Measurements from ENCODE around the gene GOLGA5.
"Not testable (repeated sequence)": the region's sequence is repeated elsewhere in the genome, so short reads cannot be mapped to it uniquely, and the experiment has no call there.

The GOLGA5 gene, protein sequence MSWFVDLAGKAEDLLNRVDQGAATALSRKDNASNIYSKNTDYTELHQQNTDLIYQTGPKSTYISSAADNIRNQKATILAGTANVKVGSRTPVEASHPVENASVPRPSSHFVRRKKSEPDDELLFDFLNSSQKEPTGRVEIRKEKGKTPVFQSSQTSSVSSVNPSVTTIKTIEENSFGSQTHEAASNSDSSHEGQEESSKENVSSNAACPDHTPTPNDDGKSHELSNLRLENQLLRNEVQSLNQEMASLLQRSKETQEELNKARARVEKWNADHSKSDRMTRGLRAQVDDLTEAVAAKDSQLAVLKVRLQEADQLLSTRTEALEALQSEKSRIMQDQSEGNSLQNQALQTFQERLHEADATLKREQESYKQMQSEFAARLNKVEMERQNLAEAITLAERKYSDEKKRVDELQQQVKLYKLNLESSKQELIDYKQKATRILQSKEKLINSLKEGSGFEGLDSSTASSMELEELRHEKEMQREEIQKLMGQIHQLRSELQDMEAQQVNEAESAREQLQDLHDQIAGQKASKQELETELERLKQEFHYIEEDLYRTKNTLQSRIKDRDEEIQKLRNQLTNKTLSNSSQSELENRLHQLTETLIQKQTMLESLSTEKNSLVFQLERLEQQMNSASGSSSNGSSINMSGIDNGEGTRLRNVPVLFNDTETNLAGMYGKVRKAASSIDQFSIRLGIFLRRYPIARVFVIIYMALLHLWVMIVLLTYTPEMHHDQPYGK

GRCh38 chr14:92793709-92794546 is at the start of gene GOLGA5:
TSS of gene GOLGA5 (plus strand) at chr14:92794305. CDS start at chr14:92797438, 3,133 bp downstream.
- DNase-seq = peak; percentile 96

DNA sequence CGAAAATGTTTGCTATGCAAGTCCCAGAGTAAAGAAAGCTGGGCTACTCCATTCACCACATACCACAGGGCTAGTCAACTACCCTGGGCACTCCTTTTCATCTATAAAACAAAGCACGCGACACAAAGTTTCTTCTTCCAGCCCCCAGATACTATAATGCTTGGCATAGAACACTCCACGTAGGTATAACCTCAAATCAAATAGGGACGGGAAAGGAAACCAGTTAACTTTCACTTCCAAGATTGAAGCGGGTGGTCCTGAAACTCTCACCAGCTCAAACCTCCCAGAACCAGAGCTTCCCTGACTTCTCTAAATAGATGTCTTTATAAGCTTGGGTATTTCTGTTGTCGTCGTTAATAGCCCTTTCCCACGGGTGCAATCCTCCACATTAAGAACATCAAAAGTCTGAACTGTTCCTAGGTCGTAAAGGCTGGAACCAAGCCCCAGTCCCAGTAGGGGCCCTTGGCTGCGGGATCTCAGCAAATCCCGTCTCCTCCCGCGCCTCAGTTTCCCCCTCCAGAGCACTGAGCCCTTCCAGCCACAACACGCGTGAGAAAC is 46.3 kb upstream of the GOLGA5 start:
- no peak for DNase-seq

- DNase-seq = peak; percentile 21
Observed at GRCh38 chr14:92748259-92749016, 45.7 kb upstream of the GOLGA5 start, which contains the start of gene LGMN. TSS of gene LGMN (minus strand) at chr14:92748627. CDS start at chr14:92732786, 15,841 bp downstream.

GRCh38 chr14:92750222-92750728 is 43.8 kb upstream of the GOLGA5 start:
- DNase-seq = not testable (repeated sequence)

GRCh38 chr14:92750994-92751400 is 43.1 kb upstream of the GOLGA5 start:
- DNase-seq = no peak

- no peak for DNase-seq
Observed at GRCh38 chr14:92751819-92752218, 42.3 kb upstream of the GOLGA5 start.

GRCh38 chr14:92753250-92753649 is 40.9 kb upstream of the GOLGA5 start:
- DNase-seq = peak; percentile 64

- no peak for DNase-seq
Observed at GRCh38 chr14:92754966-92755365, 39.1 kb upstream of the GOLGA5 start.

GRCh38 chr14:92755495-92755894 is 38.6 kb upstream of the GOLGA5 start:
- no peak for DNase-seq

GRCh38 chr14:92756446-92756845 is 37.7 kb upstream of the GOLGA5 start:
- no peak for DNase-seq

DNA sequence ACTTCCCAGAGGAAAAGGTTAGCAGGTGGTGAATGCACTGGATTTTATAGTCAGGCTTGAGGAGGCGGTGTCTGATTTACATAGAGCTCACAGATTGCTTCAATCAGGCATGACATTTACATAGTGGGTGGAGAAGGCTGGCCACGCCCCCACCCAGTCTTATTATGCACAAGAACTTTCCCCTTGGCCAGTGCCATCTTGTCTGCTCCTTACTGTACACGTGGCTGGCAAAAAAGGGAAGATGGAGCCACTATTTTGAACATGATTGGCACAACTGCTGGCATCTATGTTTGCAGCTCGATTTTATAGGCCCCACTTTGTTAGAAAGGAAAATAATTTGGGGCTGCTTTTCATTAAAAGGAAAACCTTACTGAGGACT is 34.8 kb upstream of the GOLGA5 start:
- peak; percentile 51 for DNase-seq

GRCh38 chr14:92759679-92760523 is 34.2 kb upstream of the GOLGA5 start:
- no peak for DNase-seq

GRCh38 chr14:92760524-92760805 is 33.6 kb upstream of the GOLGA5 start:
- no peak for DNase-seq

GRCh38 chr14:92763666-92764631 is 30.2 kb upstream of the GOLGA5 start:
- DNase-seq = peak; percentile 43

DNA sequence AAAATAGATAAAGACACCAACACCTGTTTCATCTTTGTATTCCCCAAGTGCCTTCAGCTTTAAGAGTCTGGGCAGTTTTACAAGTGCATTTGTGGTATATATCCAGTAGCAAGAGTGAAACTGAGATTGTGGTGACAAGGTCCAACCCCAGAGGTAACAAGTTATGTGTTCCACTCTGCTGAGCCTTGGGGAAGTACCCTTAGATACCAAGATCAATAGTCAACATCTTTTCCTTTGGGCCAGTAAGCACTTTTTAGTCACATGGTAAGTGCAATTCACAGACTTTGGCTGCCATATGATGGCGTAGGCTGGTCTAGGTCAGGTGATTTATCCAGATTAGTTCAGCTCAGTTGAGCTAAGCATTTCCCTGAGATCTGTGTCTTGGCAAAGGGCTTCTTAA is 25.9 kb upstream of the GOLGA5 start:
- DNase-seq = not testable (repeated sequence)

GRCh38 chr14:92768795-92769194 is 25.3 kb upstream of the GOLGA5 start:
- no peak for DNase-seq

- DNase-seq = no peak
Observed at GRCh38 chr14:92770484-92770883, 23.6 kb upstream of the GOLGA5 start.

DNA sequence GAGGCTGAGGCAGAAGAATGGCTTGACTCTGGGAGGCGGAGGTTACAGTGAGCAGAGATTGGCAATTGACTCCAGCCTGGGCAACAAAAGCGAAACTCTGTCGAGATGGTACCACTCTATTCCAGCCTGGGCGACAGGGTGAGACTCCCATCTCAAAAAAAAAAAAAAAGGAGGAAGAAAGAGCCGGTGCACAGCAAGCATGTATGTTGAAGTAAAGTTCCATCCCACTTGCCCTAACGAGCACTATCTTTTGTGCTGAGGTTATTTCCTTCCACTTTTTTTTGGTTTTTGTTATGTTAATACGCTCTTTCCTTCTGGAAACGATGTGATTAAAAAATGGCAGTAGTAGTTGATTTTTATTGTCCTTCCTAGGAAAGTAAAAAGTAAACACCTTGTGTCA is 19.5 kb upstream of the GOLGA5 start:
- DNase-seq = no peak

DNA sequence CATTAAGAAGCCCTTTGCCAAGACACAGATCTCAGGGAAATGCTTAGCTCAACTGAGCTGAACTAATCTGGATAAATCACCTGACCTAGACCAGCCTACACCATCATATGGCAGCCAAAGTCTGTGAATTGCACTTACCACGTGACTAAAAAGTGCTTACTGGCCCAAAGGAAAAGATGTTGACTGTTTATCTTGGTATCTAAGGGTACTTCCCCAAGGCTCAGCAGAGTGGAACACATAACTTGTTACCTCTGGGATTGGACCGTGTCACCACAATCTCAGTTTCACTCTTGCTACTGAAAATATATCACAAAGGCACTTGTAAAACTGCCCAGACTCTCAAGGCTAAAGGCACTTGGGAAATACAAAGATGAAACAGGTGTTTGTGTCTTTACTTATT is 18.8 kb upstream of the GOLGA5 start:
- DNase-seq = peak; percentile 22

Measured in MV-4-11 (cell line).